GM18505 (cell line): ENCODE measurements around the gene STON1.

Experiments
- ATAC-seq: cut with Tn5 transposase; IDR thresholded peaks from one replicate; pipeline ENCODE4 v1.9.1; 2021; ENCODE audit not compliant: unreplicated experiment
- POLR2A ChIP-seq: IDR thresholded peaks from 4 replicates; pipeline ENCODE4 v1.6.1; 2011; ENCODE audit warnings: borderline replicate concordance; ENCODE audit not compliant: insufficient read depth, insufficient read length; ENCODE audit errors: extremely low read depth

The STON1 gene, protein sequence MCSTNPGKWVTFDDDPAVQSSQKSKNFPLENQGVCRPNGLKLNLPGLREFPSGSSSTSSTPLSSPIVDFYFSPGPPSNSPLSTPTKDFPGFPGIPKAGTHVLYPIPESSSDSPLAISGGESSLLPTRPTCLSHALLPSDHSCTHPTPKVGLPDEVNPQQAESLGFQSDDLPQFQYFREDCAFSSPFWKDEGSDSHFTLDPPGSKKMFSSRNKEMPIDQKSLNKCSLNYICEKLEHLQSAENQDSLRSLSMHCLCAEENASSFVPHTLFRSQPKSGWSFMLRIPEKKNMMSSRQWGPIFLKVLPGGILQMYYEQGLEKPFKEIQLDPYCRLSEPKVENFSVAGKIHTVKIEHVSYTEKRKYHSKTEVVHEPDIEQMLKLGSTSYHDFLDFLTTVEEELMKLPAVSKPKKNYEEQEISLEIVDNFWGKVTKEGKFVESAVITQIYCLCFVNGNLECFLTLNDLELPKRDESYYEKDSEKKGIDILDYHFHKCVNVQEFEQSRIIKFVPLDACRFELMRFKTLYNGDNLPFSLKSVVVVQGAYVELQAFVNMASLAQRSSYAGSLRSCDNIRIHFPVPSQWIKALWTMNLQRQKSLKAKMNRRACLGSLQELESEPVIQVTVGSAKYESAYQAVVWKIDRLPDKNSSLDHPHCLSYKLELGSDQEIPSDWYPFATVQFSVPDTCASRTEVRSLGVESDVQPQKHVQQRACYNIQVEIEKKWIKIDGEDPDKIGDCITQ

DNA sequence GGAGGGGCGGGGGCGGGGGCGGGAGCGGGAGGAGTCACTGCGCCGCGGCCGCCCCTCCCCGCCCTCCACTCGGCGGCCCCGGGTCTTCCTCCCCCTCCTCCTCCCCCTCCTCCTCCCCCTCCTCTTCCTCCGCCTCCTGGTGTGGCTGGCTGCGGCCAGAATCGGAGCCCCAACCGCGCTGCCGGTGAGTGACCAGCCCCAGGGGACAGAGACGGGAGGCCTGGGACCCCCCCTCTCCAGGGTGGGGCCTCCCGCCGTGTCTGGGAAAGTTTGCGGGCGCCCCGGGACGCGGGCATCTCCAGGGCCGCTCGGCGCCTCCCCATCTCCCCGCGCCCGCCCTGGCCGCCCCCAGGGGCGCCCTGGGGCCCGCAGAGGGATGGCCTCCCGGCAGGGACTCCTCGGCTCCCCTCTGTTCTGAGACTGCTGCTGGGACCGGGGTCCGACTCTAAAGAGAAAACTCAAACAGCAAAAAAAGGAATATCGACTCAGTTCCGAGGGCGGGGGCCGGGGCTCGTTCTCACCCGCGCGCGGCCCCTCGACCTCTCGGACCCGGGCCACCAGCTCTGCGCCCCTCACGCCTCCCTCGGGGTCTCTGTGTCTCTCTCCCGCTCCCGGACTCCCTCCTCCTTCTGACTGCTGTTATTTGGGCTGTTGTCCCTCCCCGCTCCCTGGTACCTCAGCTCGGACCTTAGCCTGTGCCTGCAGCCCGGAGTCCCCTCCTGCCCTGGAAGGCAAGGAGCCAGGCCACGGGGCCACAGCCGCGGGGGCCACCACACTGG, at the start of gene STON1:
Gene STON1, plus strand, starts transcription at position 122 of the 779 bp plus-strand sequence. CDS start 50,480 bp downstream, outside the sequence.
- no peak for TF ChIP-seq POLR2A
- peak; percentile 50 for ATAC-seq

DNA sequence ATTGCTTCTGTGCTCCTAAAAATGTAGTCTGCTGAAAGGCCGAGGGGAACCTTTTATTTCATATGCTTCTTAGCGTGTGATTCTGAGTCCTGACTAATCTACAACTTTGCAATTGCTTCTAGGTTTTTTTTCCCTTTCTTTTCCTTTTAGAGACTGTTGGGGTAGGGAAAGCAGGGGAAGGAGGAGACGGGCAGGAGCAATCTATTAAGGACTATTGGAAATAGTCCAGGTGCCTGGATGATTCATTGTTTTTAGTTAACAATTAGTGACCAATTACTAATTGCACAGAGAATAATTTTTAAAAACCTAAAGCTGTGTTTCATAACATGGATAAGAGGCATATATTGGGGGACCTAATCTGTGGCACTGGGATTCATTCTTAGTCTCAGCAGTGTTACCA, 49.4 kb upstream of the STON1 start:
- no peak for ATAC-seq
- no peak for TF ChIP-seq POLR2A

DNA sequence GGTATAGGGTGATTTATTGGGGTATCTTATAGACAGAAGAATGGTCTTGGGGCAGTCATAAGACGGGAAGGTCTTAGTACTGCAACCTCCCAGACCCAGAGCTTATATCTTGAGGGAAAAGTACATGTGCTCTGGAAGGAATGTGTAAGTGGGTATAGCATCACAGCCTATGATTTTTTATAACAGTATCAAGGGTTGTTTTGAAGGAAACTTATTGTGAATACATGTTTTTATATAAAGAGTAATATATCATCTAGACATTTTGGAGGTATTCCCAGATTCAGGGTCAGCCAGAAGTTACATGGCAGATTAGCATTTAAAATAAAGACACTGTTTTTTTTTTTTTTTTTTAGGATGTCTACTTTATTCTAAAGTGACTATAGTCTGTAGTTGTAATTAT, 47.6 kb upstream of the STON1 start:
- no peak for ATAC-seq
- TF ChIP-seq POLR2A: no peak

DNA sequence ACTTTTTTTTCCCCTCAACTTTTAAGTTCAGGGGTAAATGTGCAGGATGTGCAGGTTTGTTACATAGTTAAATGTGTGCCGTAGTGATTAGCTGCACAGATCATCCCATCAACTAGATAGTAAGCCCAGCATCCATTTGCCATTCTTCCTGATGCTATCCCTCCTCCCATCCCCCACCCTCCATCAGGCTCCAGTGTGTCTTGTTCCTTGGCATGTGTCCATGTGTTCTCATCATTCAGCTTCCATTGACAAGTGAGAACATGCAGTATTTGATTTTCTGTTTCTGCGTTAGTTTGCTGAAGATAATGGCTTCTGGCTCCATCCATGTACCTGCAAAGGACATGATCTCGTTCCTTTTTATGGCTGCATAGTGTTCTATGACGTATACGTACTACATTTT, 47.2 kb upstream of the STON1 start:
- ATAC-seq: no peak
- TF ChIP-seq POLR2A: no peak

DNA sequence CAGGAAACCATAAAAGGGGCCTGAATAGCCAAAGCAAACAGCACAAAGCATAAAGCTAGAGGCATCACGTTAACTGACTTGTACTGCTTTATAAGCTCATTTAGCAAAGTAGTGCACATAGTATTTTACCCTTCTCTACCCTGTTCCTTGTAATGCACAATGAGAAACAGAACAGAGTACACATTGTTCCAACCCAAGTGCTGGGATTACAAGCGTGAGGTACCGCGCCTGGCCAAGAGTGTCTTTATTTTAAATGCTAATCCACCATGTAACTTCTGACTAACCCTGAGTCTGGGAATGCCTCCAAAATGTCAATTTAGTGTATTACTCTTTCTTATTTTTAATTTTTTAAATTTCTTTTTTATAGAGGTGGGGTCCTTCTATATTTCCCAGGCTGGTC, 46.4 kb upstream of the STON1 start:
- ATAC-seq: no peak
- TF ChIP-seq POLR2A: no peak

DNA sequence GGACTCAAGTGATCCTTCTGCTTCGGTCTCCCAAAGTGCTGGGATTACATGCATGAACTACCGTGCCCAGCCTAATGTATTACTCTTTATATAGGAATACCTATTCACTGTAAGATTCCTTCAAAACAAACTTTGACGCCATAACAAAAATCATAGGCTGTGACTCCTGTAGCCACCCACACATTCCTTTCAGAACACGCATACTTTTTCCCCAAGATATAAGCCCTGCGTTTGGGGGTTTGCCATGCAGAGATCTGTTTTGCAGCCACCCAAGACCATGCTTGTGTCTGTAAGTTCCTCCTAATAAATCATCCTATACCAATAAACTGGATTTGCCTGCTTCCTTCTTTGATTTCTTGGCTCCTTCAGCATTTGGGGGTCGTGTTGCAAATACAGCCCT, 46.0 kb upstream of the STON1 start:
- no peak for ATAC-seq
- no peak for TF ChIP-seq POLR2A

DNA sequence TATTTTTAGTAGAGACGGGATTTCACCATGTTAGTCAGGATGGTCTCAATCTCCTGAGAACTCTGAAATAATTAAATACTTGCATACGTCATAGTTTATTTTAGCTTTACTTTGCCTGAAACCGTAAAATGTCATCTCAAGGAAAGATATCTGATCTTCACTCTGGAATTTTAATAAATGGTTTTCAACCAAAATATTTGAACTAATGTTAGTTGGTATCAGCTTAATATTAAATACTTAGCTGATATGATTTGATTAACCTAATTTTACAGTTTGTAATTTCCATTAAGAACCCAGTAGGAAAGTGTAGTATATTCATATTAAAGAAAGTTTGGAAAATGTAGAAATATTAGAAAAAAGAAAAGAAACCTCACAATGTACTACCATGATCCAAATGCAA, 41.4 kb upstream of the STON1 start:
- no peak for TF ChIP-seq POLR2A
- no peak for ATAC-seq

DNA sequence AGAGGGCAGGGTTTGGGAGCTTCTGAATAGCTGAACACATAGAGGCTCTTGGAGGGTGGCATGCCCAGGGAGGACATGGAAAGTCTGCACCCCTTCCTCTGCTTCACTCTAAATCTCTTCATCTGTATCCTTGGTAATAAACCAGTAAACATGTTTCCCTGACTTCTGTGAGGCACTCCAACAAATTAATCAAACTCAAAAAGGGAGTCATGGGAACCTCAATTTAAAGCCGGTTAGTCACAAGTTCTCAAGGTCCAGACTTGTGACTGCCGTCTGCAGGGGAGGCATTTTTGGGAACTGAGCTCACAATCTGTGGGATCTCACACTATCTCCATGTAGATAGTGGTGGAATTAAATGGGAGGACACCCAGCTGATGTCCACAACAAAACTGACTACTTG, 33.1 kb upstream of the STON1 start:
- TF ChIP-seq POLR2A: no peak
- ATAC-seq: no peak

DNA sequence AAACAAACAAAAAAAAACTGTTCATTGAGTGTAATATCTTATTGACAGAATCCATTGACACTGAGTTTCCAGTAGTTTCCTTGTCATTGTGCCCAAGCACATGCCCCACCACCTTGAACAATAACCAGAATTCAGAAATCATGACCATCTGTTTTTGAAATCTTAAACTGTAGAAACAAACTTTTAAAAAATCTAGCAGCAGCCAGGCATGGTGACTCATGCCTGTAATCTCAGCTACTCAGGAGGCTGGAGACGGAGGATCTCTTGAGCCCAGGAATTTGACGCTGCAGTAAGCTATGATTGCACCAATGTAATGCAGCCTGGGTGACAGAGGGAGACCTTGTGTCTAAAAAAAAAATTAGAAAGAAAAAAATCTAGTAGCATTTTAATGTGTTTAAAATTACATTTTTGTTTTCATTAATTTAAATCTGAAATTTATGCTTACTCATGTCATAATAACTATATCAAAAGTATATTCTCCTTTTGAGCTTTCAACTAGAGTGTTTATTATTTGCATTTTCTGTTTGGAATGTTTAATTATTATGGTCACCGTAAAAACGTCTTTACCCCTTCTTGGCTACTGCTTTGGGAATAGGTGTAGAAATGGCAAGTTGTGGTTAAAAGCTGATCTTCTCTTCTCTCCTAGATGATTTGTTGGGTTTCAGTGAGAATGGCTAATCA, 25.2 kb upstream of the STON1 start:
- no peak for TF ChIP-seq POLR2A
- no peak for ATAC-seq

DNA sequence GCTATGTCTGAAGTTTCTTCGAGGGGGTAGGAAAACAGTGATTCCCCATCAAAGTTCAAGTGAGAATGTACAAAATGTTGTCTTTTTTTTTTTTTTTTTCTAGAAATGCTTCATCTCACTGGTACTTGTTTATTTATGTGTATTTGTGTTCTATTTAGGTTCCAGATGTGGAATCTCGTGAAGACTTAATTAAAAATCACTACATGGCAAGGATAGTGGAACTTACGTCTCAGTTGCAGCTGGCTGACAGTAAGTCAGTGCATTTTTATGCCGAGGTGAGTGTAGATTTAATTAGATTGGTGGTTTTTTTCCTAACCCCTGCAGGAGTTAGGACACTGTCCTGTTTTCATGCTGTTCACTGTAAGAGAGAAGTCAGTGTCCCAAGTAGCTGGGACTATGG, 22.8 kb upstream of the STON1 start:
- ATAC-seq: no peak
- TF ChIP-seq POLR2A: no peak

DNA sequence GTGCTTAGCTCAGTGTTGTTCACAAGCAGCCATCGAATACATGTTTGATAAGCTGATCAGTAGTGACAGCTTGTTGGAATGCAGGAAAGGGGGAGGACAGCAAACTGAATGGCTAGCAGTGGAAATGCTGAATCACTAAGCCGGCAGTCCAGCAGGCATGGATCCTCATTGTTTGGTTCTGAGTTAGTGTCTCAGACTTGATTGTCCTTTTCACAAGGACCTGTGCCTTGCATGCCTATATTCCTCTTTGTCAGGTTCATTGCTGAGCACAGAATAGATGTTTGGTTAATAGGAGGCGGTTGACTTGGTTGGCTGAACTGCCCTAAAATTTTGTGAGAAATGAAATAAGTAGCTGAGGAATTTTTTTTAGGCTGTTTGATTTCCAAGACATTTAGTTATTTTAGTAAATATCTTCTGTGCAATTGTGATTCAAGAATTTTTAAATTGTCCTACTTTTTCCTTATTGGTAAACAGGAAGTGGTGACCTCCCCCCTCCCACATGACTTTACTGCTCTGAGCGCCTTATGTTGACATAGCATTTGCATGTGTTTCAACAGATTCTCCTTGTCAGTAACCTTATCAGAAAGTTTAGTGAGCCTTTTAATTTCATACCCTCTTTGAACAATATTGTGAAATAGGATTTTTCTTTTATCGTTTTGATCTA, 21.4 kb upstream of the STON1 start:
- TF ChIP-seq POLR2A: no peak
- ATAC-seq: no peak

DNA sequence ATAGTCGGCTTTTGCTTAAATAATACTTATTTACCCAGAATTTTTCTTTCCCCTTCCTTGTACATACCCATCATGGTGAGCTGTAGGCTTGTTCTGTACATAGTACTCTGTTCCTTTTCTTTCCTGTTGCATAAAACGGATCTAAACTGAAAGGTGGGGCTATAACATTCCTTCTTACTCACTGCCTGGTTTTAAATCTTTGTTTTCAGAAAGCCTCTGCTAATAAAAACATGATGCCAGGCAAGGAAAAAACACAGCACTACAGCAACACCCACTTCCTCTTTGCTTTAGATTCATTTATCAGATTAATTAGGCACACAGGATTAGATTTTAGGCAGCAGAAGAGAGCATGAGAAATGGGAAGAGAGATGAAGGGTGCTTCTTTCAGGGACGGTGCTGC, 19.6 kb upstream of the STON1 start:
- no peak for ATAC-seq
- no peak for TF ChIP-seq POLR2A
